Fibroblast of pulmonary artery (primary cell): ENCODE data around the gene POLA2.

ENCODE experiments used
- DNase-seq: peaks from one replicate; pipeline ENCODE4 v3.0.0-alpha.2; 2010; ENCODE audit warnings: low read depth
- H3K4me3 ChIP-seq: replicated peaks from 2 replicates; pipeline ENCODE4 v1.5.1; 2011; ENCODE audit warnings: low read depth, mild to moderate bottlenecking, control low read depth, low read length, moderate library complexity
- TF ChIP-seq, protein P1 (sequence below): IDR thresholded peaks from 2 replicates; pipeline ENCODE4 v1.5.1; 2011; ENCODE audit warnings: mild to moderate bottlenecking, control low read depth, low read length, inconsistent platforms; ENCODE audit errors: missing control alignments

The POLA2 gene

DNA sequence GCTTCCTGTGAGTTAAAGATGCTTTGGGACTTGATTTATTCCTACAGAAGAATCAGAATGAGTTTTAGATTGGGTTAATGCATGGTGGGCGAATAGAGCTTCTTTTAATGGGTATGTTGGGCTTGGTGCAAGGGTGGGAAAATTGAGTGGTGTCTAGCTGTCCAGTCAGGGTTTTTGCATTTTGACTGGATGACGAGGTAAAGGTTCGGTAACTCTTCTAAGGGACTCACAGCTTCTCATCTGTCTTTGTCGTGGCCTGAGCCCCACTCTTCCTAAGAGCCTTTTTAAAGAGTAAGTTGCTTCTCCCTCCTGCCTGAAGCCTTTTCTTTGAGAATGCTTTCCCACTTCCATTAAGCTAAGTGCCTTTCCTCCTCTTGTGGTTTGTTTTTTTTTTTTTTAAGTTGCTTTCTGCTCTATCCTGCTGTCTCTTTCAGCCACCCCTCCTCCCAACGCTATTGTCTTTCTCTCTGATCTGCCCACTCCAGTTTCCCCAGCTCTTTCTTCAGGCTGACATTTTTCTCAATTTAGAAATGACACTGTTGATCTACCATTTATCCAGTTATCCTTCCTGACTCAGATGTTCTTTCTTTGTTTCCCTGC is 73.0 kb downstream of the POLA2 start:
- TF ChIP-seq, protein P1, sequence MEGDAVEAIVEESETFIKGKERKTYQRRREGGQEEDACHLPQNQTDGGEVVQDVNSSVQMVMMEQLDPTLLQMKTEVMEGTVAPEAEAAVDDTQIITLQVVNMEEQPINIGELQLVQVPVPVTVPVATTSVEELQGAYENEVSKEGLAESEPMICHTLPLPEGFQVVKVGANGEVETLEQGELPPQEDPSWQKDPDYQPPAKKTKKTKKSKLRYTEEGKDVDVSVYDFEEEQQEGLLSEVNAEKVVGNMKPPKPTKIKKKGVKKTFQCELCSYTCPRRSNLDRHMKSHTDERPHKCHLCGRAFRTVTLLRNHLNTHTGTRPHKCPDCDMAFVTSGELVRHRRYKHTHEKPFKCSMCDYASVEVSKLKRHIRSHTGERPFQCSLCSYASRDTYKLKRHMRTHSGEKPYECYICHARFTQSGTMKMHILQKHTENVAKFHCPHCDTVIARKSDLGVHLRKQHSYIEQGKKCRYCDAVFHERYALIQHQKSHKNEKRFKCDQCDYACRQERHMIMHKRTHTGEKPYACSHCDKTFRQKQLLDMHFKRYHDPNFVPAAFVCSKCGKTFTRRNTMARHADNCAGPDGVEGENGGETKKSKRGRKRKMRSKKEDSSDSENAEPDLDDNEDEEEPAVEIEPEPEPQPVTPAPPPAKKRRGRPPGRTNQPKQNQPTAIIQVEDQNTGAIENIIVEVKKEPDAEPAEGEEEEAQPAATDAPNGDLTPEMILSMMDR: no peak

DNA sequence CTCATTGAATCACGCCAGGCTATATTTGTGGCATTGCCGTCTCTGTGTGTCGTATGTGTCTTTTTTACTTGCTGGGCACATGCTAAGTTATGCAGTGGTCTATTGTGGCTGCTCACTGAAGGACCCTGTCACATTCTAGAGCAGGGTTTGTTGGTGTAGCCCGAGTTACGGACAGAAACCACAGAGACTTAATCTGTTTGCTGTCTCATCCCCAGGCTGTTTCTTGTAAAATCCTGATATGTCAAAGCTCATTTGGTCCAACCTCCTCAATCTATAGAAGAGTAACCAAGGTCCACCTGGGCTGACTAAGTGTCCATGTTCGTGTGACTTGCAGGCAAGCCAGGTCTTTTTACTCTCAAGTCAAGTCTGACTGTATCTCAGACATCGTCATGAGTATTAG is 76.9 kb downstream of the POLA2 start:
- no peak overlapping the region for H3K4me3 ChIP-seq
- TF ChIP-seq, protein P1: no peak
- DNase-seq: no peak

More for the DNA sequence above, 73.0 kb downstream of the POLA2 start:
- H3K4me3 ChIP-seq: peak overlapping the region; percentile 96
- peak; percentile 26 for DNase-seq

DNA sequence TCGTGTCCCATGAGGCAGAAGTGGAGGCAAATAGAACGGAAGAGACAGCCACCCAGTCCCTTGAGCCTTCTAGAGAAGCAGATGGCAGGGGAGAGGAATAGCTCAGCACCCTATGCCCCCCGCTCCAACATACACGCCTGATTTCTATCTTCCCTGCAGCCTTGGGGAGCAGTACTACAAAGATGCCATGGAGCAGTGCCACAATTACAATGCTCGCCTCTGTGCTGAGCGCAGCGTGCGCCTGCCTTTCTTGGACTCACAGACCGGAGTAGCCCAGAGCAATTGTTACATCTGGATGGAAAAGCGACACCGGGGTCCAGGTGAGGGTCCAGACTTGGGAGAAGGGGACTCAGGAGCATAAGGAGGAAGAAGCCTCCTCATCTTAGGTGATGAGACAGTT is 78.5 kb downstream of the POLA2 start:
- TF ChIP-seq, protein P1: no peak
- H3K4me3 ChIP-seq: no peak overlapping the region

DNA sequence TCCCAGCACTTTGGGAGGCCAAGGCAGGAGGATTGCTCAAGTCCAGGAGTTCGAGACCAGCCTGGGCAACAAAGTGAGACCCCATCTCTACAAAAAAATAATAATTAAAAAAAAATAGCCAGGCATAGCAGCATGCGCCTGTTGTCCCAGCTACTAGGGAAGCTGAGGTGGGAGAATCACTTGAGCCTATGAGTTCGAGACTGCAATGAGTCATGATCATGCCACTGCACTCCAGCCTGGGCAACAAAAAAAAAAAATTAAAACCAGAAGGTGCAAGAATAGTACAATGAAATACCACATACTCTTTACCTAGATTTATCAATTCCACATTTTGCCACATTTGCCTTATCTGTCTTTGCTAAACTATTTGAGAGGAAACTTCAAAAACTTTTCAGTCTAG is 80.1 kb downstream of the POLA2 start:
- no peak overlapping the region for H3K4me3 ChIP-seq
- no peak for DNase-seq
- TF ChIP-seq, protein P1: no peak

More for the DNA sequence above, 78.5 kb downstream of the POLA2 start:
- DNase-seq: no peak
